Colonic mucosa (tissue), 4 donors: Measurements from ENCODE around the gene EIF4E1B. TPM values are rescaled to one million over a fixed set of nuclear protein-coding genes. Genes with fewer than 3 reads are reported as not detected.

Source experiments
- DNase-seq: peaks from one replicate; pipeline ENCODE4 v3.0.0-alpha.2; 2020
- H3K27ac ChIP-seq: fragments of 200-600 bp; one replicate; pipeline ENCODE4 v1.8.0; 2021
- H3K27me3 ChIP-seq: fragments of 200-600 bp; one replicate; pipeline ENCODE4 v1.8.0; 2021
- H3K36me3 ChIP-seq: fragments of 200-600 bp; one replicate; pipeline ENCODE4 v1.8.0; 2021
- H3K4me1 ChIP-seq: fragments of 200-600 bp; one replicate; pipeline ENCODE4 v1.8.0; 2021; ENCODE audit warnings: mild to moderate bottlenecking
- H3K4me3 ChIP-seq: fragments of 200-600 bp; one replicate; pipeline ENCODE4 v1.8.0; 2021
- H3K9ac ChIP-seq, 2 donors: one replicate each; pipeline ENCODE4 v1.7.0; 2013; ENCODE audit warnings: control low read depth in 2 of 2, low read depth in 2 of 2, low read length in 2 of 2
- H3K9me3 ChIP-seq: fragments of 200-600 bp; one replicate; pipeline ENCODE4 v1.8.0; 2021
- CTCF ChIP-seq: fragments of 200-600 bp; IDR thresholded peaks from one replicate; pipeline ENCODE4 v1.8.0; 2022; ENCODE audit warnings: antibody characterized with exemption, mild to moderate bottlenecking
- intact Hi-C: fragments of 100-400 bp; cut with DNase I; formaldehyde crosslinking; loops from one replicate; pipeline ENCODE4 v1.14.1; 2022
- total RNA-seq, 2 donors: library from RNA; stranded (reverse); fragmentation: NEBNext Ultra II Directional in 1 of 2; extraction: Animal tissue kit (Norgen Biotek cat#: 25700) in 1 of 2; gene quantifications; one replicate each; pipeline ENCODE4 v1.2.1, GENCODE V29; 2021
- donor health status: healthy.
- donor health status: DM: no; HTN: no; CAD: no.
- donor health status: DM: no; HTN: no; CAD: no.

Gene EIF4E1B
- total RNA-seq, 2 donors from 2014 or later: not detected

- no peaks in the 10 kb centered on the region for H3K36me3 ChIP-seq
- no peak overlapping the region for H3K4me3 ChIP-seq
- H3K9me3 ChIP-seq: no peaks in the 10 kb centered on the region
- no peak overlapping the region for H3K9ac ChIP-seq
- no peak overlapping the region for H3K27ac ChIP-seq
- H3K27me3 ChIP-seq: no peaks in the 10 kb centered on the region
- H3K4me1 ChIP-seq: no peaks in the 10 kb centered on the region
- intact Hi-C loops: no loop called here
- TF ChIP-seq CTCF: no peak
- DNase-seq: no peak
Observed at GRCh38 chr5:176671890-176672747, 41.6 kb downstream of the EIF4E1B start.

GRCh38 chr5:176673651-176674583 lies 43.4 kb downstream of the EIF4E1B start:
- Histone ChIP-seq H3K36me3 (no peaks in the 10 kb centered on the region), H3K9ac (no peak overlapping the region), H3K27me3 (no peaks in the 10 kb centered on the region), H3K27ac (no peak overlapping the region), H3K4me1 (no peaks in the 10 kb centered on the region), H3K4me3 (no peak overlapping the region), H3K9me3 (no peaks in the 10 kb centered on the region)
- intact Hi-C loops: no loop called here
- TF ChIP-seq CTCF: no peak
- no peak for DNase-seq

- Histone ChIP-seq H3K36me3 (no peaks in the 10 kb centered on the region), H3K27ac (no peak overlapping the region), H3K9ac (no peak overlapping the region), H3K4me3 (no peak overlapping the region), H3K9me3 (no peaks in the 10 kb centered on the region), H3K4me1 (no peaks in the 10 kb centered on the region), H3K27me3 (peaks cover 2% of the 10 kb centered on the region)
- no peak for TF ChIP-seq CTCF
- no peak for DNase-seq
- intact Hi-C loops: no loop called here
Observed at GRCh38 chr5:176674799-176675198, 44.3 kb downstream of the EIF4E1B start.

GRCh38 chr5:176675676-176676360 lies 45.3 kb downstream of the EIF4E1B start:
- no peaks in the 10 kb centered on the region for H3K9me3 ChIP-seq
- TF ChIP-seq CTCF: no peak
- no peaks in the 10 kb centered on the region for H3K4me1 ChIP-seq
- H3K27me3 ChIP-seq: peaks cover 11% of the 10 kb centered on the region
- intact Hi-C loops: no loop called here
- no peak overlapping the region for H3K9ac ChIP-seq
- DNase-seq: no peak
- H3K4me3 ChIP-seq: no peak overlapping the region
- no peak overlapping the region for H3K27ac ChIP-seq
- no peaks in the 10 kb centered on the region for H3K36me3 ChIP-seq

- H3K4me3 ChIP-seq: no peak overlapping the region
- H3K4me1 ChIP-seq: no peaks in the 10 kb centered on the region
Observed at GRCh38 chr5:176676361-176676824, 45.9 kb downstream of the EIF4E1B start.

More at GRCh38 chr5:176676361-176676824, 45.9 kb downstream of the EIF4E1B start:
- no peak for TF ChIP-seq CTCF
- Histone ChIP-seq H3K9me3 (no peaks in the 10 kb centered on the region), H3K9ac (no peak overlapping the region), H3K36me3 (no peaks in the 10 kb centered on the region), H3K27me3 (peaks cover 11% of the 10 kb centered on the region), H3K27ac (no peak overlapping the region)
- intact Hi-C loops: no loop called here
- no peak for DNase-seq
